Measurements from ENCODE around the gene BCAR3. TPM values are rescaled to one million over a fixed set of nuclear protein-coding genes. Genes with fewer than 3 reads are reported as not detected.
"Not testable (repeated sequence)": the region's sequence is repeated elsewhere in the genome, so short reads cannot be mapped to it uniquely, and the experiment has no call there.

The BCAR3 gene
- total RNA-seq, 1 experiment from 2014 or later = 15.6 TPM

- Mint-ChIP-seq H3K27ac (ENCODE audit: unreplicated experiment) (no peak overlapping the region), H3K36me3 (ENCODE audit: insufficient read depth, unreplicated experiment) (peaks cover 31% of the 10 kb centered on the region), H3K4me1 (ENCODE audit: low read depth, unreplicated experiment) (peaks cover 47% of the 10 kb centered on the region), H3K9me3 (ENCODE audit: low read depth, unreplicated experiment) (no peaks in the 10 kb centered on the region), H3K4me3 (ENCODE audit: low read depth, unreplicated experiment) (no peak overlapping the region), H3K27me3 (ENCODE audit: unreplicated experiment) (no peaks in the 10 kb centered on the region)
- CTCF ChIA-PET = no interaction called here
- BruUV-seq (replicated peaks) = no TSS peak
- intact Hi-C loops (cut with micrococcal nuclease; ENCODE audit: unreplicated experiment) = no loop called here
- no peak for TF ChIP-seq CTCF (IDR thresholded peaks at IDR 0.05; ENCODE audit: unreplicated experiment)
- DNase-seq = no peak
Observed at GRCh38 chr1:93677729-93678128, 3.9 kb downstream of the BCAR3 start.

- Mint-ChIP-seq H3K27me3 (ENCODE audit: unreplicated experiment) (no peaks in the 10 kb centered on the region), H3K36me3 (ENCODE audit: insufficient read depth, unreplicated experiment) (peaks cover 25% of the 10 kb centered on the region), H3K4me1 (ENCODE audit: low read depth, unreplicated experiment) (peaks cover 47% of the 10 kb centered on the region), H3K27ac (ENCODE audit: unreplicated experiment) (no peak overlapping the region), H3K9me3 (ENCODE audit: low read depth, unreplicated experiment) (no peaks in the 10 kb centered on the region), H3K4me3 (ENCODE audit: low read depth, unreplicated experiment) (no peak overlapping the region)
- no TSS peak for BruUV-seq (replicated peaks)
- intact Hi-C loops (cut with micrococcal nuclease; ENCODE audit: unreplicated experiment) = no loop called here
- DNase-seq = no peak
- CTCF ChIA-PET = no interaction called here
- no peak for TF ChIP-seq CTCF (IDR thresholded peaks at IDR 0.05; ENCODE audit: unreplicated experiment)
Observed at GRCh38 chr1:93676427-93676826, 5.2 kb downstream of the BCAR3 start.

GRCh38 chr1:93675931-93676330 is 5.7 kb downstream of the BCAR3 start:
- no TSS peak for BruUV-seq (replicated peaks)
- peaks cover 47% of the 10 kb centered on the region for H3K4me1 Mint-ChIP-seq (ENCODE audit: low read depth, unreplicated experiment)
- H3K36me3 Mint-ChIP-seq (ENCODE audit: insufficient read depth, unreplicated experiment) = peaks cover 20% of the 10 kb centered on the region
- TF ChIP-seq CTCF (IDR thresholded peaks at IDR 0.05; ENCODE audit: unreplicated experiment) = no peak
- H3K4me3 Mint-ChIP-seq (ENCODE audit: low read depth, unreplicated experiment) = no peak overlapping the region
- H3K27me3 Mint-ChIP-seq (ENCODE audit: unreplicated experiment) = no peaks in the 10 kb centered on the region
- no peak for DNase-seq
- no peaks in the 10 kb centered on the region for H3K9me3 Mint-ChIP-seq (ENCODE audit: low read depth, unreplicated experiment)
- intact Hi-C loops (cut with micrococcal nuclease; ENCODE audit: unreplicated experiment) = no loop called here
- no peak overlapping the region for H3K27ac Mint-ChIP-seq (ENCODE audit: unreplicated experiment)
- CTCF ChIA-PET = no interaction called here

- Mint-ChIP-seq H3K27ac (ENCODE audit: unreplicated experiment) (no peak overlapping the region), H3K4me3 (ENCODE audit: low read depth, unreplicated experiment) (no peak overlapping the region), H3K4me1 (ENCODE audit: low read depth, unreplicated experiment) (peaks cover 49% of the 10 kb centered on the region), H3K9me3 (ENCODE audit: low read depth, unreplicated experiment) (no peaks in the 10 kb centered on the region), H3K36me3 (ENCODE audit: insufficient read depth, unreplicated experiment) (peaks cover 13% of the 10 kb centered on the region), H3K27me3 (ENCODE audit: unreplicated experiment) (no peaks in the 10 kb centered on the region)
- CTCF ChIA-PET = no interaction called here
- BruUV-seq (replicated peaks) = no TSS peak
- DNase-seq = no peak
- TF ChIP-seq CTCF (IDR thresholded peaks at IDR 0.05; ENCODE audit: unreplicated experiment) = no peak
- intact Hi-C loops (cut with micrococcal nuclease; ENCODE audit: unreplicated experiment) = no loop called here
Observed at GRCh38 chr1:93675271-93675670, 6.4 kb downstream of the BCAR3 start.

- H3K4me3 Mint-ChIP-seq (ENCODE audit: low read depth, unreplicated experiment); H3K27me3 Mint-ChIP-seq (ENCODE audit: unreplicated experiment); H3K27ac Mint-ChIP-seq (ENCODE audit: unreplicated experiment); DNase-seq; H3K9me3 Mint-ChIP-seq (ENCODE audit: low read depth, unreplicated experiment); BruUV-seq (replicated peaks): not testable (repeated sequence)
- peaks cover 60% of the 10 kb centered on the region for H3K4me1 Mint-ChIP-seq (ENCODE audit: low read depth, unreplicated experiment)
- intact Hi-C loops (cut with micrococcal nuclease; ENCODE audit: unreplicated experiment) = loop anchor here (5.0 kb wide), 1 partner anchor 42 kb away; no protein-coding TSS in a partner anchor
- H3K36me3 Mint-ChIP-seq (ENCODE audit: insufficient read depth, unreplicated experiment) = peaks cover 12% of the 10 kb centered on the region
- CTCF ChIA-PET = interaction anchor here (3.1 kb wide), 1 partner anchor 12 kb away, joined by 14 read pairs; no protein-coding TSS in a partner anchor
Observed at GRCh38 chr1:93674071-93674470, 7.6 kb downstream of the BCAR3 start.
